Ovary (tissue), 9 donors: Measurements from ENCODE around the gene COL9A3. TPM values are rescaled to one million over a fixed set of nuclear protein-coding genes. Genes with fewer than 3 reads are reported as not detected.
A peak's percentile ranks its signal among the peaks of the same experiment; 100 is the strongest.

Source experiments
- DNase-seq, 5 donors: peaks; one replicate each; pipeline ENCODE4 v3.0.0-alpha.2; 2019 to 2020
- H3K27ac ChIP-seq, 2 donors: fragments of 200-600 bp; one replicate each; pipeline versions ENCODE4 v1.5.1 to v1.8.0; 2019 to 2022
- H3K27me3 ChIP-seq: fragments of 200-600 bp; one replicate; pipeline ENCODE4 v1.8.0; 2022
- H3K36me3 ChIP-seq: fragments of 200-600 bp; sonication (generic); one replicate; pipeline ENCODE4 v1.5.1; 2019
- H3K4me1 ChIP-seq: one replicate; pipeline ENCODE4 v1.8.1; 2013; ENCODE audit warnings: mild to moderate bottlenecking, moderate library complexity; ENCODE audit not compliant: insufficient read depth
- H3K4me3 ChIP-seq: fragments of 200-600 bp; sonication (generic); one replicate; pipeline ENCODE4 v1.5.1; 2017
- H3K9me3 ChIP-seq, 2 donors: fragments of 200-600 bp in 1 of 2; sonication (generic) in 1 of 2; one replicate each; pipeline versions ENCODE4 v1.5.1 to v1.8.1; 2013 to 2019; ENCODE audit warnings: mild to moderate bottlenecking in 1 of 2, moderate library complexity in 1 of 2
- CTCF ChIP-seq, 3 donors: fragments of 450-650 bp in 2 of 3; fragments of 200-600 bp in 1 of 3; IDR thresholded peaks; one replicate each; pipeline versions ENCODE4 v1.5.1 to v1.8.0; 2016 to 2022; ENCODE audit warnings: antibody characterized with exemption in 3 of 3, mild to moderate bottlenecking in 1 of 3
- EP300 ChIP-seq: sonication (generic); formaldehyde crosslinking; IDR thresholded peaks from one replicate; pipeline ENCODE4 v1.6.1; 2017; ENCODE audit warnings: antibody characterized with exemption
- POLR2A ChIP-seq: fragments of 450-650 bp; IDR thresholded peaks from one replicate; pipeline ENCODE4 v1.6.1; 2017; ENCODE audit warnings: antibody characterized with exemption, mild to moderate bottlenecking, moderate library complexity
- WGBS, 3 donors: extraction: QIAGEN DNeasy Blood & Tissue Kit in 1 of 3; methylation state at CpG; one replicate each; pipeline versions ENCODE4 v1.1.5 to v1.1.7; 2013 to 2017; 5-methylcytosine and 5-hydroxymethylcytosine counted together
- intact Hi-C, 4 donors: fragments of 100-400 bp; cut with DNase I; formaldehyde crosslinking; loops; one replicate each; pipeline versions ENCODE4 v1.11.0 to v1.15.1; 2022 to 2023
- polyA plus RNA-seq, 2 donors: library from polyadenylated mRNA; stranded (reverse); fragments of 200-250 nt in 1 of 2; fragments of 350-450 nt in 1 of 2; fragmentation: Illumina TruSeq in 1 of 2; extraction: RNeasy Lipid Tissue Mini Kit (QIAGEN cat#74804) in 1 of 2; gene quantifications; one replicate each; pipeline ENCODE4 v1.2.3, GENCODE V29; 2013 to 2014
- total RNA-seq, 7 donors: library from RNA; depleted of rRNA in 2 of 7; stranded (reverse); fragments of >200 nt in 2 of 7; fragmentation: NEBNext Ultra II Directional in 3 of 7; extraction: Animal tissue kit (Norgen Biotek cat#: 25700) in 3 of 7; gene quantifications; one replicate each; pipeline versions ENCODE4 v1.1.0 to v1.2.4, GENCODE V29; 2016 to 2023
- donor health status: DM: no; HTN: no; CAD: no; lungs with moderate emphysema.
- donor health status: DM: no; HTN: no; CAD: no.
- donor health status: Bipolar disorder and iron deficiency.
- donor health status: DM: yes; HTN: yes; CAD: no.
- donor health status: DM: no; HTN: no; CAD: no.
- donor health status: DM: yes; HTN: yes; CAD: no.

Gene COL9A3
- total and polyA plus RNA-seq, 9 donors: 0.65 to 3.0 (median 1.6) TPM; not detected in 1

GRCh38 chr20:62839816-62840215 lies 23.0 kb downstream of the COL9A3 start:
- no peaks in the 10 kb centered on the region for H3K9me3 ChIP-seq
- H3K36me3 ChIP-seq: no peaks in the 10 kb centered on the region
- H3K27ac ChIP-seq: no peak overlapping the region
- no peaks in the 10 kb centered on the region for H3K4me1 ChIP-seq
- TF ChIP-seq CTCF (IDR thresholded peaks at IDR 0.05) (no peak), EP300 (no peak), POLR2A (no peak)
- no peak overlapping the region for H3K4me3 ChIP-seq
- DNase-seq: no peak
- H3K27me3 ChIP-seq: no peaks in the 10 kb centered on the region
- 82 to 94% (median 87%) methylated on average over 11 of the region's 11 CpGs for WGBS, 3 donors
- intact Hi-C loops: no loop called here

DNA sequence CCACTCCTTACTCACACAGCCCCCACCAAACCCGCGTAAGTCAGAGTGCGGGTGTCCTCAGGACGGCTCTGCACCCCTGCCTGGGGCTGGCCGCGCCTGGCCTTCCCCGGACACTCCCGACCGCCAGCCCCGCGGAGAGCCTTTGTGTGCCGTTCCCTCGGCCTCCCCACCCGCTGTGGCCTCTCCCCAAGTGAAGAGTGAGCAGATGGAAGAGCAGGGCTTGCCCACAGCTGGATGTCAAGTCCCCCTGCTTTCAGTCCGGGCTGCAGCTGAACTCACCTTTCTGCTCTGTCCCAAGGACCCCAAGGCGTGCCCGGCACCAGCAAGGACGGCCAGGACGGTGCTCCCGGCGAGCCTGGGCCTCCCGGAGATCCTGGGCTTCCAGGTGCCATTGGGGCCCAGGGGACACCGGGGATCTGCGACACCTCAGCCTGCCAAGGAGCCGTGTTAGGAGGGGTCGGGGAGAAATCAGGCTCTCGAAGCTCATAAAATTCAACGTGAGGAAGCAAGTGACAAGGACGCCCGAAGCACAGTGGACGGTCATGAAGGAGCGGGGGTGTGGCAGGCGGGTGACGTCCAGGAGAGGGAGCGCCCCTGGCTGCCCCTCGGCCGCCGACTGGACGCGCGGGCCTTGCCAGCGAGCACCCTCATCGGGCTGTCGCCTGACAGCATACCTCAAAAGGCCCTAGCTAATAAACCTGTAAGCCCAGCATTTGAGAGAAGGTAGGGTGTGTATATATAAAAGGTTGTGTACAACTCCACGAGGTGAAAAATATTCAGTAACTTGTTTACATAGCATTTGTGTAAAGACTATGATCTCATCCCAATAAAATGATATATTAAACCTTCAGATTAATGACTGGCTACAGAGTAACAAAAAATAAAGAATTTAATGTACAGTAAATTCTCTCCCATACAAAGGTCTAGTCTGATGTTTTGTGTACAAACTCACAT lies 23.7 kb downstream of the COL9A3 start:
- intact Hi-C loops: no loop called here
- Histone ChIP-seq H3K27ac (no peak overlapping the region), H3K4me1 (no peaks in the 10 kb centered on the region), H3K9me3 (no peaks in the 10 kb centered on the region), H3K27me3 (no peaks in the 10 kb centered on the region), H3K36me3 (no peaks in the 10 kb centered on the region), H3K4me3 (no peak overlapping the region)
- no peak for TF ChIP-seq EP300
- TF ChIP-seq POLR2A: no peak
- TF ChIP-seq CTCF (IDR thresholded peaks at IDR 0.05): no peak
- DNase-seq: peak in 1 of 5 donors; percentile 11
- 69 to 74% (median 70%) methylated on average over 45 of the region's 45 CpGs for WGBS, 3 donors

DNA sequence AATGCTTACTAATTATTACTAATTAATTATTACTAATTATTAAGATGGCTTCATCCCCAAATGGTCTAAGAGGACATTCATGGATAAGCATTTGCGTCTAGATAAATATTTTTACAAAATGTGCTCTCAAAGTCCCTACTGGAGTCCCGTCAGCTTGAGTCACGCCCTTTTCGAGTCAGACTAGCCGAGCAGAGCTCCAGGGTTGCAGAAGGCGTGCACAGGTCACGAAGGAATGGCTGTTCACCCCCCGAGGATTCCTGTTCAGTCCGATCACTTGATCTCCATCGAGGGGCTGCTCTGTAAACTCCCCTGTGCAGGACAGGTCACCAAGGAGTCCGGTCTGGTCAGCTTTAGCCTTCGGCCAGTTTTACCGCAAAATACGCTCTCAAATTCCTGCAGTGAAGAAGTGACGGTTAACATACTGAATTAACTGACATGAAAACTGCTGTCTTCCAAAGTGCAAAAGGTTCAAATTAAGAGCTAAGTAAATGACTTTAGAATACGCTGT lies 24.9 kb downstream of the COL9A3 start:
- Histone ChIP-seq H3K9me3 (no peaks in the 10 kb centered on the region), H3K27ac (no peak overlapping the region), H3K4me3 (no peak overlapping the region), H3K27me3 (no peaks in the 10 kb centered on the region), H3K4me1 (no peaks in the 10 kb centered on the region), H3K36me3 (no peaks in the 10 kb centered on the region)
- intact Hi-C loops: no loop called here
- TF ChIP-seq CTCF (IDR thresholded peaks at IDR 0.05) (no peak), EP300 (no peak), POLR2A (no peak)
- 79 to 80% (median 80%) methylated on average over 16 of the region's 16 CpGs for WGBS, 3 donors
- no peak for DNase-seq

DNA sequence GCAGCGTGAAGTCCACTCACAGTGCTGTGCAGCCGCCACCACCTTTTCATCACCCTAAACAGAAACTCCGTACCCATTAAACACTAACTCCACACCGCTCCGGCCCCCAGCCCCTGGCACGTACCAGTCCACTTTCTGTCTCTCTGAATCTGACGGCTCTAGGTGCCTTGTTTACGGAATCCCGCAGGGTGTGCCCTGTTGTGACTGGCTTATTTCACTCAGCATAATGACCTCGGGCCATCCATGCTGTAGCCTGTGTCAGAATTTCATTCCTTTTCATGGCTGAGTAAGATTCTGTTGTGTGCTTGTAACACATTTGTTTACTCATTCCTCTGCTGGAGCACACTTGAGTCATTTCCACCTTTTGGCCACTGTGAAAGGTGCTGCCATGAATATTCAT lies 26.8 kb downstream of the COL9A3 start:
- Histone ChIP-seq H3K9me3 (no peaks in the 10 kb centered on the region), H3K27ac (no peak overlapping the region), H3K27me3 (no peaks in the 10 kb centered on the region), H3K4me1 (no peaks in the 10 kb centered on the region), H3K36me3 (no peaks in the 10 kb centered on the region), H3K4me3 (no peak overlapping the region)
- intact Hi-C loops: no loop called here
- TF ChIP-seq CTCF (IDR thresholded peaks at IDR 0.05) (no peak), EP300 (no peak), POLR2A (no peak)
- WGBS, 3 donors: 95 to 97% (median 97%) methylated on average over 10 of the region's 10 CpGs
- DNase-seq: no peak
